MCF 10A (cell line): Measurements from ENCODE around the gene NFYB. TPM values are rescaled to one million over a fixed set of nuclear protein-coding genes. Genes with fewer than 3 reads are reported as not detected.

Source experiments
- Bru-seq: library from RNA; stranded (reverse); fragments of 400-500 nt; gene quantifications from one replicate; lab custom pipeline; 2021; lab: Mats Ljungman, UMichigan
- BruChase-seq, 2 experiments: library from RNA; stranded (reverse); fragments of 400-500 nt; gene quantifications; one replicate each; lab custom pipeline; 2021; lab: Mats Ljungman, UMichigan
- BruUV-seq: library from RNA; stranded (reverse); fragments of 400-500 nt; replicated peaks from 2 replicates; lab custom pipeline; 2021; lab: Mats Ljungman, UMichigan
- CTCF ChIA-PET: fragments of 300-600 bp; sonication (Branson Sonifier 250); formaldehyde crosslinking; extraction: SDS; loops from one replicate; lab custom pipeline; 2021; ENCODE audit warnings: antibody characterized with exemption, inconsistent platforms; lab: Yijun Ruan, JAX
- POLR2A ChIA-PET: fragments of 300-600, 350-650 bp; sonication (Branson Sonifier 250); formaldehyde crosslinking; extraction: SDS; loops from one replicate; lab custom pipeline; 2020; ENCODE audit warnings: antibody characterized with exemption, inconsistent platforms; lab: Yijun Ruan, JAX
- DNase-seq: peaks from one replicate; pipeline ENCODE4 v3.0.0-alpha.2; 2018; ENCODE audit not compliant: unreplicated experiment
- H3K27ac Mint-ChIP-seq: one replicate; pipeline ENCODE4 v1.8.0; 2022; ENCODE audit warnings: mild to moderate bottlenecking, low read depth, mixed read lengths; ENCODE audit not compliant: unreplicated experiment
- H3K27me3 Mint-ChIP-seq: one replicate; pipeline ENCODE4 v1.8.0; 2022; ENCODE audit warnings: mixed read lengths; ENCODE audit not compliant: insufficient read depth, unreplicated experiment
- H3K36me3 Mint-ChIP-seq: one replicate; pipeline ENCODE4 v1.8.0; 2022; ENCODE audit warnings: mild to moderate bottlenecking, moderate library complexity, mixed read lengths; ENCODE audit not compliant: insufficient read depth, unreplicated experiment
- H3K4me1 Mint-ChIP-seq: one replicate; pipeline ENCODE4 v1.8.0; 2022; ENCODE audit warnings: mixed read lengths; ENCODE audit not compliant: insufficient read depth, unreplicated experiment
- H3K4me3 Mint-ChIP-seq: one replicate; pipeline ENCODE4 v1.8.0; 2022; ENCODE audit warnings: mild to moderate bottlenecking, moderate library complexity, mixed read lengths; ENCODE audit not compliant: unreplicated experiment
- H3K9me3 Mint-ChIP-seq: one replicate; pipeline ENCODE4 v1.8.0; 2022; ENCODE audit warnings: mixed read lengths; ENCODE audit not compliant: unreplicated experiment
- CTCF ChIP-seq: fragments of 200-600 bp; IDR thresholded peaks from one replicate; pipeline ENCODE4 v1.8.0; 2022; ENCODE audit warnings: antibody characterized with exemption, mild to moderate bottlenecking; ENCODE audit not compliant: unreplicated experiment
- intact Hi-C: fragments of 100-400 bp; cut with micrococcal nuclease; formaldehyde crosslinking; loops from 2 replicates; pipeline ENCODE4 v1.14.1; 2022
- long read RNA-seq: library from polyadenylated mRNA; stranded (forward); transcript quantifications from one replicate; pipeline ENCODE4 v2.0.0, GENCODE V29; 2022
- total RNA-seq: library from RNA; stranded (reverse); gene quantifications from 2 replicates; pipeline ENCODE4 v1.2.3, GENCODE V29; 2022

Gene NFYB
- total RNA-seq (24.8 and 27.0 TPM in 2 replicates), Bru-seq, nascent RNA (percentile 80 among the genes with signal in this experiment), BruChase-seq, experiment 1, labeled RNA remaining after a 6-hour chase (percentile 86 among the genes with signal in this experiment), BruChase-seq, experiment 2, labeled RNA remaining after a 2-hour chase (percentile 83 among the genes with signal in this experiment)
- long read RNA-seq, transcript NFYB-205 (8 exons, 1,727 nt): minor isoform, 9 of 97 reads
- long read RNA-seq, transcript NFYB-201 (8 exons, 3,512 nt): major isoform, 73 of 97 reads
- long read RNA-seq, partial matches to known transcripts: 4 of 97 reads
- long read RNA-seq, other reads (novel, unspliced or antisense): 11 of 97 reads

GRCh38 chr12:104137902-104138796, at the start of gene NFYB:
TSS of gene NFYB (minus strand) at chr12:104138210. CDS start at chr12:104135453, 2,757 bp downstream.
- H3K4me1 Mint-ChIP-seq: peaks cover 8% of the 10 kb centered on the region
- H3K9me3 Mint-ChIP-seq: no peaks in the 10 kb centered on the region
- H3K27me3 Mint-ChIP-seq: no peaks in the 10 kb centered on the region
- peak; percentile 99 for DNase-seq
- no peaks in the 10 kb centered on the region for H3K36me3 Mint-ChIP-seq
- H3K27ac Mint-ChIP-seq: peak within 1 kb of the TSS; percentile 46
- CTCF ChIA-PET: interaction anchor here (0.5 to 1.4 kb wide), 9 partner anchors 150 to 739 kb away, joined by 3 to 4 read pairs (median 3); partner anchors contain the start of gene TDG
- intact Hi-C loops: loop anchor here (5.0 kb wide), 1 partner anchor 149 kb away; no protein-coding TSS in a partner anchor
- BruUV-seq: TSS peak; percentile 42
- peak within 1 kb of the TSS; percentile 78 for H3K4me3 Mint-ChIP-seq
- TF ChIP-seq CTCF: no peak
- POLR2A ChIA-PET: interaction anchor here (0.6 to 4.1 kb wide), 30 partner anchors 11 to 900 kb away, joined by 3 to 62 read pairs (median 4); partner anchors contain the start of genes HCFC2 and TDG

GRCh38 chr12:104187446-104188155, 49.6 kb upstream of the NFYB start:
- peaks cover 12% of the 10 kb centered on the region for H3K4me1 Mint-ChIP-seq
- H3K9me3 Mint-ChIP-seq: no peaks in the 10 kb centered on the region
- CTCF ChIA-PET: no interaction called here
- intact Hi-C loops: no loop called here
- no peak for DNase-seq
- no peak for TF ChIP-seq CTCF
- H3K27me3 Mint-ChIP-seq: no peaks in the 10 kb centered on the region
- POLR2A ChIA-PET: interaction anchor here (0.7 kb wide), 1 partner anchor 94 kb away, joined by 3 read pairs; no protein-coding TSS in a partner anchor
- H3K36me3 Mint-ChIP-seq: no peaks in the 10 kb centered on the region
- no TSS peak for BruUV-seq
- H3K27ac Mint-ChIP-seq: no peak overlapping the region
- H3K4me3 Mint-ChIP-seq: no peak overlapping the region

GRCh38 chr12:104183443-104183842, 45.4 kb upstream of the NFYB start:
- Mint-ChIP-seq H3K27me3 (no peaks in the 10 kb centered on the region), H3K4me3 (no peak overlapping the region), H3K9me3 (no peaks in the 10 kb centered on the region), H3K36me3 (no peaks in the 10 kb centered on the region), H3K27ac (no peak overlapping the region), H3K4me1 (peaks cover 39% of the 10 kb centered on the region)
- TF ChIP-seq CTCF: no peak
- BruUV-seq: no TSS peak
- ChIA-PET POLR2A (interaction anchor here (1.6 kb wide), 1 partner anchor 105 kb away, joined by 4 read pairs; no protein-coding TSS in a partner anchor), CTCF (interaction anchor here (0.9 to 1.3 kb wide), 3 partner anchors 10 to 23 kb away, joined by 3 to 4 read pairs (median 3); no protein-coding TSS in a partner anchor)
- intact Hi-C loops: no loop called here
- DNase-seq: no peak
